A549 (cell line): ENCODE results near the gene FAM171A1. TPM values are rescaled to one million over a fixed set of nuclear protein-coding genes. Genes with fewer than 3 reads are reported as not detected.

Experiments used
- ATAC-seq, 2 experiments: fragments of 200-7000 bp in 1 of 2; fragments of >200 bp in 1 of 2; cut with Nextera tagmentation in 1 of 2; cut with Tn5 transposase in 1 of 2; 3 replicates each; pipeline versions ENCODE4 v1.8.0 to v1.9.1; 2018 to 2020; ENCODE audit warnings: mild to moderate bottlenecking in 1 of 2, moderate library complexity in 1 of 2
- CTCF ChIA-PET: fragments of 300-600 bp; sonication (Branson Sonifier 250); formaldehyde crosslinking; extraction: SDS; loops from one replicate; lab custom pipeline; 2021; ENCODE audit warnings: antibody characterized with exemption, inconsistent platforms; lab: Yijun Ruan, JAX
- POLR2A ChIA-PET: fragments of 350-600 bp; formaldehyde crosslinking; extraction: SDS; loops from one replicate; lab custom pipeline; 2021; ENCODE audit warnings: antibody characterized with exemption, inconsistent platforms; lab: Yijun Ruan, JAX
- DNase-seq, 2 experiments: peaks; one replicate each; pipeline versions ENCODE4 v3.0.0 to v3.0.0-alpha.2; 2011 to 2016; ENCODE audit warnings: low read depth in 1 of 2, low spot score in 1 of 2
- FAIRE-seq: peaks from 2 replicates; lab custom pipeline; 2011; peaks lifted over from hg19 to GRCh38; lab: Jason Lieb, UNC
- H3K27ac ChIP-seq, 2 experiments: fragments of >200 bp; sonication (Bioruptor Twin); formaldehyde crosslinking; 3 replicates each; pipeline ENCODE4 v1.5.1; 2016 to 2017
- H3K4me1 ChIP-seq: fragments of >200 bp; sonication (Bioruptor Twin); formaldehyde crosslinking; 3 replicates; pipeline ENCODE4 v1.6.1; 2016
- H3K4me2 ChIP-seq: fragments of >200 bp; sonication (Bioruptor Twin); formaldehyde crosslinking; 3 replicates; pipeline ENCODE4 v1.6.1; 2016
- H3K4me3 ChIP-seq: fragments of >200 bp; sonication (Bioruptor Twin); formaldehyde crosslinking; 3 replicates; pipeline ENCODE4 v1.5.1; 2016
- H3K9me3 ChIP-seq: fragments of >200 bp; sonication (Bioruptor Twin); formaldehyde crosslinking; 3 replicates; pipeline ENCODE4 v1.6.1; 2016
- CBX8 ChIP-seq: fragments of 200-600 bp; sonication (generic); IDR thresholded peaks from 2 replicates; pipeline ENCODE4 v1.6.1; 2016
- EHF ChIP-seq: fragments of 250-450 bp; sonication (Bioruptor Pico); IDR thresholded peaks from 2 replicates; pipeline ENCODE4 v1.5.0; 2020; ENCODE audit warnings: mild to moderate bottlenecking
- EHMT2 ChIP-seq: fragments of 200-600 bp; sonication (generic); IDR thresholded peaks from 2 replicates; pipeline ENCODE4 v1.6.1; 2016; ENCODE audit warnings: antibody characterized with exemption, low read depth, mild to moderate bottlenecking, moderate library complexity
- EP300 ChIP-seq, 2 experiments: fragments of >200 bp; sonication (Bioruptor Twin); formaldehyde crosslinking; IDR thresholded peaks; 2 replicates in 1 of 2; 3 replicates in 1 of 2; pipeline ENCODE4 v1.6.1; 2016 to 2017
- FOSB ChIP-seq: fragments of 250-450 bp; sonication (Bioruptor Pico); IDR thresholded peaks from 2 replicates; pipeline ENCODE4 v1.5.0; 2020; ENCODE audit warnings: mild to moderate bottlenecking, moderate library complexity
- FOXS1 ChIP-seq: fragments of 250-450 bp; sonication (Bioruptor Pico); IDR thresholded peaks from 2 replicates; pipeline ENCODE4 v1.5.0; 2020; ENCODE audit warnings: mild to moderate bottlenecking, moderate library complexity
- HOXA7 ChIP-seq: fragments of 250-450 bp; sonication (Bioruptor Pico); IDR thresholded peaks from 2 replicates; pipeline ENCODE4 v1.5.0; 2020; ENCODE audit warnings: mild to moderate bottlenecking, moderate library complexity
- JUNB ChIP-seq: fragments of >200 bp; sonication (Bioruptor Twin); formaldehyde crosslinking; IDR thresholded peaks from 2 replicates; pipeline ENCODE4 v1.6.1; 2016
- KDM1A ChIP-seq: fragments of 200-600 bp; sonication (generic); IDR thresholded peaks from 2 replicates; pipeline ENCODE4 v1.6.1; 2016; ENCODE audit warnings: low read depth, mild to moderate bottlenecking
- KDM5A ChIP-seq: fragments of 200-600 bp; sonication (generic); IDR thresholded peaks from 2 replicates; pipeline ENCODE4 v1.6.1; 2016; ENCODE audit warnings: antibody characterized with exemption, mild to moderate bottlenecking
- MAFK ChIP-seq: fragments of 450-650 bp; IDR thresholded peaks from 2 replicates; pipeline ENCODE4 v1.6.1; 2014; ENCODE audit not compliant: partially characterized antibody
- ZC3H11A ChIP-seq: fragments of 450-650 bp; IDR thresholded peaks from 2 replicates; pipeline ENCODE4 v1.6.1; 2014; ENCODE audit warnings: antibody characterized with exemption, mild to moderate bottlenecking
- WGBS: methylation state at CpG from one replicate; pipeline ENCODE4 v1.1.6; 2017; ENCODE audit errors: missing lambda C conversion rate; 5-methylcytosine and 5-hydroxymethylcytosine counted together
- polyA plus RNA-seq, 4 experiments: library from polyadenylated mRNA; depleted of rRNA in 3 of 4; stranded (reverse); fragments of >200 nt; fragmentation: RNase III in 1 of 4; extraction: RNeasy Plus Mini Kit Qiagen cat#74134 plus additional on column Dnase treatment in 1 of 4; gene quantifications; 2 replicates in 3 of 4; 3 replicates in 1 of 4; pipeline ENCODE4 v1.2.3, GENCODE V29; 2011 to 2017
- TF ChIP-seq, protein P1 (sequence below): fragments of 450-650 bp; IDR thresholded peaks from 2 replicates; pipeline ENCODE4 v1.6.1; 2014; ENCODE audit warnings: antibody characterized with exemption
- TF ChIP-seq, protein P2 (sequence below): IDR thresholded peaks from 2 replicates; pipeline ENCODE4 v1.6.1; 2012
- TF ChIP-seq, protein P3 (sequence below): fragments of 250-450 bp; sonication (Bioruptor Pico); IDR thresholded peaks from 2 replicates; pipeline ENCODE4 v1.5.0; 2020; ENCODE audit warnings: low read depth, mild to moderate bottlenecking, moderate library complexity
- TF ChIP-seq, protein P4 (sequence below): fragments of >200 bp; sonication (Bioruptor Twin); formaldehyde crosslinking; IDR thresholded peaks from 3 replicates; pipeline ENCODE4 v1.6.1; 2016
- TF ChIP-seq, protein P5 (sequence below): fragments of 150-350 bp; IDR thresholded peaks from 2 replicates; pipeline ENCODE4 v1.6.1; 2014; ENCODE audit warnings: low read depth, mild to moderate bottlenecking, low read length

The FAM171A1 gene
- polyA plus RNA-seq, 2 of the 4 experiments (the other 2 are of a cell fraction) = 13.8 to 15.2 TPM

DNA sequence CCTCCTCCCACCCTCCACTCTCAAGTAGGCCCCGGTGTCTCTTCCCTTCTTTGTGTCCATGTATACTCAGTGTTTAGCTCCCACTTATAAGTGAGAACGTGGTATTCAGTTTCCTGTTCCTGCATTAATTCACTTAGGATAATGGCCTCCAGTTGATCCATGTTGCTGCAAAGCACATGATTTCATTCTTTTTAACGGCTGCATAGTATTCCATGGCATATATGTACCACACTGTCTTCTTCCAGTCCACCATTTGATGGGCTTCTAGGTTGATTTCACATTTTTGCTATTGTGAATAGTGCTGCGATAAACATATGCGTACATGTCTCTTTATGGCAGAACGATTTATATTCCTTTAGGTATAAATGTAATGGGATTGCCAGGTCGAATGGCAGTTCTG lies 51.0 kb downstream of the FAM171A1 start:
- no peak for TF ChIP-seq CBX8
- TF ChIP-seq KDM1A = no peak
- TF ChIP-seq EP300 (IDR thresholded peaks at IDR 0.05) = no peak
- TF ChIP-seq, protein P1, sequence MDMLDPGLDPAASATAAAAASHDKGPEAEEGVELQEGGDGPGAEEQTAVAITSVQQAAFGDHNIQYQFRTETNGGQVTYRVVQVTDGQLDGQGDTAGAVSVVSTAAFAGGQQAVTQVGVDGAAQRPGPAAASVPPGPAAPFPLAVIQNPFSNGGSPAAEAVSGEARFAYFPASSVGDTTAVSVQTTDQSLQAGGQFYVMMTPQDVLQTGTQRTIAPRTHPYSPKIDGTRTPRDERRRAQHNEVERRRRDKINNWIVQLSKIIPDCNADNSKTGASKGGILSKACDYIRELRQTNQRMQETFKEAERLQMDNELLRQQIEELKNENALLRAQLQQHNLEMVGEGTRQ = no peak
- H3K4me3 ChIP-seq = no peak overlapping the region
- FAIRE-seq (no peak), DNase-seq (no peak), ATAC-seq (no peak)
- H3K4me1 ChIP-seq = no peaks in the 10 kb centered on the region
- H3K27ac ChIP-seq = no peak overlapping the region
- ChIA-PET POLR2A (no interaction called here), CTCF (no interaction called here)
- H3K9me3 ChIP-seq = no peaks in the 10 kb centered on the region
- H3K4me2 ChIP-seq = no peak overlapping the region
- 80% methylated on average over 7 of the region's 7 CpGs for WGBS

DNA sequence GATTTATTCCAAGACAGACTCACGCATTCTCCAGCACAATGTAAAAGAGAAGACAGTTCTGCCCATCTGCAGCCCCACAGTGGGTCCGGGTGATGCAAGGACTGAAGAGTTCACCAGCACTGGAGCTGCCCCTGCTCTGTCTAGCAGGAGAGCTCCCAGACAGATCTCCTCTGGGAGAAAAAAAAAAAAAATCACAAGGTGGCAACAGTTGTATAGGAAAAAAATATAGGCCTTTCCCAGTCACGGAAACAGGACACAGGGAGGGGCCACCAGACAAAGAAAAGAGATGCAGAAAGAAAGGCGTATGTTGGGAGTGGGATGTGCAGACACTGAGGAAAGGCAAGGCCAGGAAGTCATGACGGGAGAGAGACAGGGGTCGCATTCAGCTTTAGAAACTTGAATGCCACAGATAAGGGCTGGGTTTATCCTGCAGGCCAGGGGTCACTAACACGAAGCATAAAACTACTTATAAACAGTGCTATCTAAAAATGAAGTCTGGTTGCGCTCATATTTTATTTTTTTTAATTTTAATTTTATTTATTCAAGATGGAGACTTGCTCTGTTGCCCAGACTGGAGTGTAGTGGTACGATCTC lies 54.1 kb downstream of the FAM171A1 start:
- TF ChIP-seq FOSB (CRISPR knock-in tag) (no peak), ZC3H11A (no peak)
- TF ChIP-seq, all 56 proteins: peak for 0
- no peak for DNase-seq
- H3K9me3 ChIP-seq = no peaks in the 10 kb centered on the region
- H3K4me3 ChIP-seq = no peak overlapping the region
- no peaks in the 10 kb centered on the region for H3K4me1 ChIP-seq
- H3K27ac ChIP-seq = no peak overlapping the region
- ATAC-seq = no peak
- H3K4me2 ChIP-seq = no peak overlapping the region
- ChIA-PET POLR2A (no interaction called here), CTCF (interaction anchor here (0.7 kb wide), 1 partner anchor 365 kb away, joined by 3 read pairs; no protein-coding TSS in a partner anchor)
- FAIRE-seq = no peak
- WGBS = 93% methylated on average over 9 of the region's 9 CpGs

DNA sequence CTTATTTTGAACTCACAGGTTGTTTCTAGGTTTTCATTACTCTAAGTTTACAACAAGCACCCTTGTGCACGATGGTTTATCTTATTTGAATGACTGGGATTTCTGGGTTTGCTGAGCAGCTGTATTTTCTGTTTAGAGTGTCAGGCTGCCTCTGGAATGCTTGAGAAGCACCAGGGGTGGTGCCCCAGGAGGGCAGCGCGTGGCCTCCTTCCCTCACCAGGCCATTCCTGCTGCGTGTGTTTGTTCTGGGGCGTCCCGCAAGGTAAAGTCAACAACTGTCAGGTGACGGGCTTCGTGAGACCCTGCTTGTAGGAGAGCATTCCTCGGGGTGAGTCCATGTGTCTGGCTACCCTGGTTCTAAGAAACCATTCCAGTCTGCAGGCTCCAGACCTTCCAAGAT lies 54.9 kb downstream of the FAM171A1 start:
- CTCF ChIA-PET = interaction anchor here (0.7 kb wide), 1 partner anchor 366 kb away, joined by 3 read pairs; no protein-coding TSS in a partner anchor
- no peak overlapping the region for H3K4me2 ChIP-seq
- ATAC-seq (no peak), DNase-seq (no peak), FAIRE-seq (no peak)
- POLR2A ChIA-PET = no interaction called here
- 89% methylated on average over 9 of the region's 9 CpGs for WGBS
- no peak overlapping the region for H3K27ac ChIP-seq
- H3K4me1 ChIP-seq = no peaks in the 10 kb centered on the region
- TF ChIP-seq KDM5A (no peak), FOSB (CRISPR knock-in tag) (no peak), MAFK (no peak), JUNB (no peak), EHF (CRISPR knock-in tag) (no peak), HOXA7 (CRISPR knock-in tag) (no peak), EHMT2 (no peak), FOXS1 (CRISPR knock-in tag) (no peak)
- TF ChIP-seq, protein P2, sequence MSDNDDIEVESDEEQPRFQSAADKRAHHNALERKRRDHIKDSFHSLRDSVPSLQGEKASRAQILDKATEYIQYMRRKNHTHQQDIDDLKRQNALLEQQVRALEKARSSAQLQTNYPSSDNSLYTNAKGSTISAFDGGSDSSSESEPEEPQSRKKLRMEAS = no peak
- TF ChIP-seq, protein P3, sequence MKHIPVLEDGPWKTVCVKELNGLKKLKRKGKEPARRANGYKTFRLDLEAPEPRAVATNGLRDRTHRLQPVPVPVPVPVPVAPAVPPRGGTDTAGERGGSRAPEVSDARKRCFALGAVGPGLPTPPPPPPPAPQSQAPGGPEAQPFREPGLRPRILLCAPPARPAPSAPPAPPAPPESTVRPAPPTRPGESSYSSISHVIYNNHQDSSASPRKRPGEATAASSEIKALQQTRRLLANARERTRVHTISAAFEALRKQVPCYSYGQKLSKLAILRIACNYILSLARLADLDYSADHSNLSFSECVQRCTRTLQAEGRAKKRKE (CRISPR knock-in tag) = no peak
- TF ChIP-seq, protein P4, sequence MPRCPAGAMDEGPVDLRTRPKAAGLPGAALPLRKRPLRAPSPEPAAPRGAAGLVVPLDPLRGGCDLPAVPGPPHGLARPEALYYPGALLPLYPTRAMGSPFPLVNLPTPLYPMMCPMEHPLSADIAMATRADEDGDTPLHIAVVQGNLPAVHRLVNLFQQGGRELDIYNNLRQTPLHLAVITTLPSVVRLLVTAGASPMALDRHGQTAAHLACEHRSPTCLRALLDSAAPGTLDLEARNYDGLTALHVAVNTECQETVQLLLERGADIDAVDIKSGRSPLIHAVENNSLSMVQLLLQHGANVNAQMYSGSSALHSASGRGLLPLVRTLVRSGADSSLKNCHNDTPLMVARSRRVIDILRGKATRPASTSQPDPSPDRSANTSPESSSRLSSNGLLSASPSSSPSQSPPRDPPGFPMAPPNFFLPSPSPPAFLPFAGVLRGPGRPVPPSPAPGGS = no peak
- TF ChIP-seq, protein P5, sequence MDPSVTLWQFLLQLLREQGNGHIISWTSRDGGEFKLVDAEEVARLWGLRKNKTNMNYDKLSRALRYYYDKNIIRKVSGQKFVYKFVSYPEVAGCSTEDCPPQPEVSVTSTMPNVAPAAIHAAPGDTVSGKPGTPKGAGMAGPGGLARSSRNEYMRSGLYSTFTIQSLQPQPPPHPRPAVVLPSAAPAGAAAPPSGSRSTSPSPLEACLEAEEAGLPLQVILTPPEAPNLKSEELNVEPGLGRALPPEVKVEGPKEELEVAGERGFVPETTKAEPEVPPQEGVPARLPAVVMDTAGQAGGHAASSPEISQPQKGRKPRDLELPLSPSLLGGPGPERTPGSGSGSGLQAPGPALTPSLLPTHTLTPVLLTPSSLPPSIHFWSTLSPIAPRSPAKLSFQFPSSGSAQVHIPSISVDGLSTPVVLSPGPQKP = no peak
- H3K9me3 ChIP-seq = no peaks in the 10 kb centered on the region
- no peak overlapping the region for H3K4me3 ChIP-seq
